GM12865 (cell line): ENCODE measurements around the gene CSNK1A1.

Experiments used
- DNase-seq: peaks from one replicate; pipeline ENCODE4 v3.0.0; 2010; ENCODE audit warnings: low read depth
- H3K4me3 ChIP-seq: 2 replicates; pipeline ENCODE4 v1.5.1; 2011; ENCODE audit warnings: mild to moderate bottlenecking, low read depth, low read length, control low read depth
- CTCF ChIP-seq: IDR thresholded peaks from 2 replicates; pipeline ENCODE4 v1.5.1; 2011; ENCODE audit warnings: low read length, control low read depth, low read depth, inconsistent platforms; ENCODE audit not compliant: insufficient read depth; ENCODE audit errors: missing control alignments

CSNK1A1 gene

GRCh38 chr5:149594206-149594895 lies 43.1 kb upstream of the CSNK1A1 start:
- TF ChIP-seq CTCF = no peak
- no peak for DNase-seq
- no peak overlapping the region for H3K4me3 ChIP-seq

GRCh38 chr5:149593370-149593769 lies 42.1 kb upstream of the CSNK1A1 start:
- no peak overlapping the region for H3K4me3 ChIP-seq
- no peak for DNase-seq
- TF ChIP-seq CTCF = no peak

- H3K4me3 ChIP-seq = no peak overlapping the region
- DNase-seq = no peak
- no peak for TF ChIP-seq CTCF
Measured at GRCh38 chr5:149588936-149589335, 37.7 kb upstream of the CSNK1A1 start.

- DNase-seq = no peak
- TF ChIP-seq CTCF = no peak
- no peak overlapping the region for H3K4me3 ChIP-seq
Measured at GRCh38 chr5:149586708-149587318, 35.6 kb upstream of the CSNK1A1 start.

GRCh38 chr5:149585910-149586309 lies 34.7 kb upstream of the CSNK1A1 start:
- no peak for DNase-seq
- TF ChIP-seq CTCF = no peak
- no peak overlapping the region for H3K4me3 ChIP-seq

- no peak for DNase-seq
- TF ChIP-seq CTCF = no peak
- H3K4me3 ChIP-seq = no peak overlapping the region
Measured at GRCh38 chr5:149584121-149584520, 32.9 kb upstream of the CSNK1A1 start.

GRCh38 chr5:149583394-149583793 lies 32.2 kb upstream of the CSNK1A1 start:
- DNase-seq = no peak
- H3K4me3 ChIP-seq = no peak overlapping the region
- TF ChIP-seq CTCF = no peak
